ENCODE data around the gene RGN.

The RGN gene

DNA sequence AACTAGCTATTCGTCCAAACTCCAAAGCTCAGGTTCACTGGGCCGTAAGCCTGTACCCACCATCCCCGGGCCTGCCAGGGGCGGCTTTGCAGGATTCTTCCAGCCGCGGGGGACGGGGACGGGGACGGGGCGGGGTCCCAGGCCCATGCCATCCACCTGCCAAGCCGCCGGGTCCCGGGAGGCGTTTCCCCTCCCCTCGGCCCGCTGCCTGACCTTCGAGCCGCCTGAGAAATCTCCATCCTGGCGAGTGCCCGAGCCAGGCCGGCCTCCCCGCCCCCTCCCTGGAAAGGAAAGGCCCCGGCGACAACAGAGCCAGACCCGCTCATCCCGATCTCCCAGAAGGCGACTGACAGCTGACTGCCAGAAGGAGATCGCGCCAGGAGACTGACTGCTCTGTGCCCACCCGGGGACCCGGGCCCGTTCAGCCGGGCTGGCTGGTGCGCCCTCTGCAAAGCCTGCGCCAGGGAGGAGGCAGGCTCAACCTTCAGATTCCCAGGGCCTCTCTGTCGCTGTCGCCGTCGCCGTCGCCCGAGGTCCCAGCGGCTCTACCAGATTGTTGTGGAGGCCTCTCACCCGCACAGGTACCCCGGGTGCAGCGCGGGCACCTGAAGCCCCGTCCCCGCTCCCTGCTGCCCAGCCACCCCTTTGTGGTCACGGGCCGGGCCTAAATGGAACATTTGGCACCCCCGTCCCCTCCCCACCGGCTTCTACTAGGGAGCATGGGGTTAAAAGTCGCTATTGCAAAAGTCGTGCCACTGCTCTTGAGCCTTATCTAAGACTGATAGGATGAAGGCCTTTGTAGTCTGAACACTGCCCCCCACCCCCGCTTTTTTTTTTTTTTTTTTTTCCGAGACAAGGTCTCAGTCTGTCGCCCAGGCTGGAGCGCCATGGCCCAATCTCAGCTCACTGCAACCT lies at the start of gene RGN:
Gene RGN (plus strand): TSS at position 315 of the 915 bp plus-strand sequence. CDS start 2,702 bp downstream, outside the sequence.
- TF ChIP-seq GATA2 (IDR thresholded peaks at IDR 0.05; ENCODE audit: low read depth, low read length), result no peak
- no peak for TF ChIP-seq GATA3 (IDR thresholded peaks at IDR 0.05; ENCODE audit: low read depth, low read length)

- TF ChIP-seq GATA2 (IDR thresholded peaks at IDR 0.05; ENCODE audit: low read depth, low read length), result no peak
- TF ChIP-seq GATA3 (IDR thresholded peaks at IDR 0.05; ENCODE audit: low read depth, low read length), result no peak
Measured at GRCh38 chrX:47030339-47030738, 47.9 kb upstream of the RGN start.

DNA sequence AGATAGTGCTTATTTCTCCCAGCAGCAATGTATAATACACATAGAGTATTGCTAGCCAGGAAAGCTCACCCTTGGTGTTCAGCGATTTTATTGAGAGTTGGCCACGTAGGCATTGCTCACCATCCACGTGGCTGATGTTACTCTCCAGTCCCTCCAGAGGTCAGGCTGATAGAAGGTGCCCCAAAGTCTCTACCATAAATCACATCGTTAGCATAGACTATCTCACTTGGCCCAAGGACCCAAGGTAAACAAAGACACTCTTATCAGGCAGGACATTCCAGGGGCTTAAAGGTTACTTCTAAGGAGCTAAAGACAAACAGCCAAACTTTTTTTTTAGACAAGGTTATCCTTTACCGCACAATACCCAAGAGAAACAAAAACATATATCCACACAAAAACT lies 30.3 kb upstream of the RGN start:
- no peak for TF ChIP-seq GATA2 (IDR thresholded peaks at IDR 0.05; ENCODE audit: low read depth, low read length)
- TF ChIP-seq GATA3 (IDR thresholded peaks at IDR 0.05; ENCODE audit: low read depth, low read length), result no peak

DNA sequence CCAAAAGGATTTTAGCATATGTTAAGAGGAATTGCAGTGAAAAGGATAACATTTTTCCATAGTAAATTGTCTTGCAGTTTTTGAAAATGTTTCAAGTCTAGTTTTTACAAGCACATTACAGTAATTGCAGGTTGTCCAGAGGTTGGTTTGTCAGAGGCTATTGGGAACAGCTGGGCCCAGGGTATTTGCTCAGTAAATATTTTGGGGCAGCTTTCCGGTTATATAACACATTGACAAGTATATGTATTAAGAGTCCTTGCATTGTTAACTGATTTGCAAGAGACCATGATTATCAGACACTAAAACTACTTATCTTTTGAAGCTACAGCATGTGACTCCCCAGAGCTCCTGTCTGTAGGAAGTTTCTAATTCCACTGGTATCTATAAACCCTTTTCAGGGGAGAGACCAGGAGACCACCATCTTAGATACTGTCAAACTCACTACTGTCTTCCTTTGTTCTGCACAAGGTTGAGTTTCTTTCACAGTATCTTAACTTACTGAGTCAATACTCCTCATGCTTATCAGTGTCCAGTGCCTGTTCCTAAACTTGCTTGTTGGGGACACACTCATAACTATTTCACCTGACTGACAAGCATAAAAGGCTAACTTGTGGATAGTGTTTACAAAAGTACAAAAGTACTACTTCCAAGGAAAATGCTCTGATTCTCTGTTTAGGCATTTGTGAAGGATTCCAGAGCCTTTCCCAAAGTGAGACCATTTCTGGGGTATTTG lies 18.9 kb upstream of the RGN start:
- TF ChIP-seq GATA2 (IDR thresholded peaks at IDR 0.05; ENCODE audit: low read depth, low read length) (no peak), GATA3 (IDR thresholded peaks at IDR 0.05; ENCODE audit: low read depth, low read length) (no peak)

DNA sequence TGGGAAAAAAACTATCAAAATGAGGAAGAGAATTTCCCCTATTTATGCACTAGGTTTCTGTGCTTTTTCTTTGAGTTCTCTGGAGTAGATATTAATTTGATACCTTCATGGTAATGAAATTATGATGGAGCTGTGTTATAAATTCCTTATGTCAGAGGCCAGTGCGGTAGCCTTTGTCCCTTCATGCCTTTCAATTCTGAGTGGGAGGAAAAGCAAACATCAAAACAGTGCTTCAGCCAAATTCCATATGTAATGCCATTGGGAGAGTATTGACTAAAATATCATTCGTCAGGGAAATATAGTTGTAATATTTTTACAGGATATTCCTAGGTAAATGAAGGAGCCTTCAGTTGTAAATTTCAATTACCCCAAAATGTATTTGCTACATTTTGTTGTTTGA lies 17.5 kb upstream of the RGN start:
- TF ChIP-seq GATA2 (IDR thresholded peaks at IDR 0.05; ENCODE audit: low read depth, low read length) (no peak), GATA3 (IDR thresholded peaks at IDR 0.05; ENCODE audit: low read depth, low read length) (no peak)

DNA sequence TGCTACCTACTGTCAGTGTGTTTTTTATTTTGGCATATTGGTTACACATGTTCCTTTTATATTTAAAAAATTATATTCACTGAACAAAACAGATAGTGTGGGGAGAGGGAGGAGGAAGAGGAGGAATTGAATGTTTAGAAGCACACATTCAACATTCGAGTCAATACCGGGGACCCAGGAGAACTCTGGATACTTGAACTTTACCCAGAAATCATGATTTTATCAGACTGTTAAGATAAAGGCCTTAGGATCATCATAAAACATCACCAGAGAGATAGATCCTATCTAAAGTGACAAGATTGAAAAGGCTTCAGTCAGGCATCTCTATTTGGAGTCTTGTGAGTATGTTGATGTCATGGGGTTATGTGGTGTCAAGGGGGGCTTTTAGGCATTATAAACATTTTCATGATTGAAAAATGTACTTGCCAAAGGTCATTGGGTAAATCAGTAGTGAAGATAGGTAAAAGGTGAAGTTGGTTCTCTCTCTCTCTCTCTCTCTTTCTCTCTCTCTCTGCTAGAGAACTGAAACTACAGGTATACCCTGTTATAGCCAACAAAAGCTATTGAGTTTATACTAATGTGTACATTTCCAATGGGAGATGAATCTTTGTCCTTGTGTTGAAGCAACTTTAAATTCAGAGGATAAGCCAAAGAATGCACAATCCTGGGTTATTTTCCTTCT lies 16.9 kb upstream of the RGN start:
- TF ChIP-seq GATA2 (IDR thresholded peaks at IDR 0.05; ENCODE audit: low read depth, low read length) (no peak), GATA3 (IDR thresholded peaks at IDR 0.05; ENCODE audit: low read depth, low read length) (no peak)

DNA sequence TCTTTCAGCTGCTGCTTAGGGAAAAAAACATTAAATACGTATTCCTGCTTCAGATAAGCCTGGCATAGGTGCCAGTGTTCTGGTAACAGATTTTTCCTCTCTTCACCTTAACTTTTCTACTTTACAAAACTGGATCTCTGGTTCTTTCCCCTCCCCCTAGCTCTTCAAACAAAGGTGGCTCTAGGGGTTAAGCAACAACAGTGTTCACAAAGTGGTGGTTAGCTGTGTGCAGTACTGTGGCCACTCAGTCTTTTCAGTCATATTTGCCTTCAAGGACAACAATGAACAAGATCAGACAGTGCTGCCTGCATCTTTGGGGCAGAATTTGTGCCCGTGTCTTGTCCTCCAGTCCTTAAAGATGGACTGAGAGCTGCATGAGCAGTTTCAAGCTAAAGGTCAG lies 15.1 kb upstream of the RGN start:
- no peak for TF ChIP-seq GATA3 (IDR thresholded peaks at IDR 0.05; ENCODE audit: low read depth, low read length)
- no peak for TF ChIP-seq GATA2 (IDR thresholded peaks at IDR 0.05; ENCODE audit: low read depth, low read length)

DNA sequence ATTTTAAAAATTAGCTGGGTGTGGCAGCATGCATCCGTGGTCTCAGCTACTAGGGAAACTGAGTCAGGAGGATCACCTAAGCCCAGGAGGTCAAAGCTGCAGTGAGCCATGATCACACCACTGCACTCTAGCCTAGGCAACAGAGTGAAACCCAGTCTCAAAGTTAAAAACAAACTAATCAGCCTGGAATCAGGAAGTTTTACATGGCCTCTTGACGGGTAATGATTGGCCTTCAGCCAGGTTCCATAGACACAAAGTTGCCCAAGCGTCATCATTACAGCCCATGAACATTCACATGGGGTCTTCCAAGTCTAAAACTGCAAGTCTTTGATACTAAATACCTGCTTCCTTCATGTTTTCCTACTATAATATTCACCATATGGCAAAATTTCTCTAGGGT lies 10.0 kb upstream of the RGN start:
- no peak for TF ChIP-seq GATA2 (IDR thresholded peaks at IDR 0.05; ENCODE audit: low read depth, low read length)
- TF ChIP-seq GATA3 (IDR thresholded peaks at IDR 0.05; ENCODE audit: low read depth, low read length), result no peak

DNA sequence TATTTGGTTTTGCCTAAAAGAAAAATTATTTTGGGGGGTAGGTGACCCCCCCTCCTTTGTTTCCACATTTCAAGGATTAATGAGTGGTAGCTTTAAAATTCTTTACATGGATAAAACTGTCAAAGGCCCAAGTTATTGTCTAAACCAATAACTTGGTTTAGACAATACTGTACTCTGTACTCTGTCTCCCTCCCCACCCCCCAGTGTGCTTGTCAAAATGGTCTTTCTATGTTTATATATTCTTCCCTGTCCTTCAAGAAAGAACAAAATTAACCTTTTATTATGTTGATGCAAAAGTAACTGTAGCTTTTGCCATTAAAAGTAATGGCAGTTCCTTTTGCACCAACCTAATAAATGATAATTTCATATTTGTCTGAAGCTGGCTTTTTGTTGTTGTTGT lies 9.5 kb upstream of the RGN start:
- TF ChIP-seq GATA2 (IDR thresholded peaks at IDR 0.05; ENCODE audit: low read depth, low read length) (no peak), GATA3 (IDR thresholded peaks at IDR 0.05; ENCODE audit: low read depth, low read length) (no peak)

DNA sequence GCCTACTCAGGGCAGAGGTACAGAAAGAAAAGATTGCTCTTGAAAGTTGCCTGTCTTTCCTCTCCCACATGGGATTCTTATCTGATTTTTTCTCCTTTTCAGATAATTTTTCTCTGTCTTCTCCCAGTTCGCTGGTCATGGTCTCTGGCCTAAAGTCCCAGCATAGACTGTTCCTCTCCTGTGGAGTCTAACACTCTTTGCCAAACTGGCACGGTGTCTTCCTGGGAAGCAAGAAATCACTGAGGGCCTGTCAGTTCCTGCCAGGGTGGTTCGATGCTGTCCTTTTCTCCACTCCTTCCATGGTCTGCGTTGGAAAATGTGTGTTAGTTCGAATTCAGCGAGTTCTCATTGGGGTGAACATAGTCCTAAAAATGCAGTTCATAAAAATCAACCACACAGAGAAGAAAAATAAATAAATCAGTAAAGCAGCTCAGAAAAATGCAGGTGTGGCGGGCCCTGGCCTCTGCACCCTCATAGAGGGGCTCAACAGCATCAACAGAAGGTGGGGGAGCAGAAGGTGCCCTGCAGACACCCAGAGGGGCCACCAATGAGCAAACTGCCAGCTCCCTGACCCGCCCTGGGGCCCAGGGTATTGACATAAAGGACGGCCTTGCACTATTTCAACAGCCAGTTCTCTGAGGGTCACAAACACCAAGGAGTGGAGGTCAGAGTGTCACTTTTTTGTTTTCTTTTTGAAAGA lies 2.1 kb downstream of the RGN start:
- TF ChIP-seq GATA2 (IDR thresholded peaks at IDR 0.05; ENCODE audit: low read depth, low read length), result no peak
- TF ChIP-seq GATA3 (IDR thresholded peaks at IDR 0.05; ENCODE audit: low read depth, low read length), result no peak

DNA sequence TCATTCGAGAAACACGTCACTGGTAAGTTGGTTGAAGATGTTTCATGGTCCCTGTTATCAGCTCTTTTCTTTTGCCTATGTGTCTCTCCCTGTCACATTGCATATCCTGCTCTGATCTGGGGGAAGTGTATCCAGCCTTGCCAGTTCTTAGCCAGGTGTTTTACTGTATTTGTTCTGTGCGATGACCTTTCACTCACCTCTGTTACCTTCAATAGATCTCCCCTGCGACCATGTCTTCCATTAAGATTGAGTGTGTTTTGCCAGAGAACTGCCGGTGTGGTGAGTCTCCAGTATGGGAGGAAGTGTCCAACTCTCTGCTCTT lies 2.6 kb downstream of the RGN start:
- TF ChIP-seq GATA2 (IDR thresholded peaks at IDR 0.05; ENCODE audit: low read depth, low read length) (no peak), GATA3 (IDR thresholded peaks at IDR 0.05; ENCODE audit: low read depth, low read length) (no peak)

DNA sequence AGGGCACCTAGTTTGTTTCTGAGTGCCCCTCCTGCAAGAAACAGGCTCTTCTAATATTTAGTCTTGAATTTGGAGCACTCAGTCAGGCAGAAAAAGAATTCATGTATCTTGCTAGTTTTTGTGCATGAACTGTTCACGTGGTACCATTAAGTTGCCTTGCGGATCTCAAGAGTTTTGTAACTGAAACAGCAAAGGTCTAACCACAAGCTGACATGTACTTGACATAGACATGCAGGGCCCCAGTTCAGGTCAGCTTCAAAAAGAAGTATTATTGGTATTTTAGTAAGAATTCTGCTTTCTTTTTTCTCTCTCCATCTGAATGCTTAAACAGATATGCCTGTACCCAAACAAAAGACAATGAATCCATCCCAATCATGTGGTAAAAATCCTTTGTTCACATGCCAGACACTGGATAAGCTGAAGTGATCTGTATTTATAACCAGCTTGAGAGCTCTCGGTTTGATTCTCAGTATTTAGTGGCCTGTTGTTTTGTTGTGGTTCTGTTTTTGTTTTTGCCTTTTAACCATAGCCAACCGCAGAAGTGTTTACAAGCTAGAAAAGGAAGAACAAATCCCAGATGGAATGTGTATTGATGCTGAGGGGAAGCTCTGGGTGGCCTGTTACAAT lies 13.0 kb downstream of the RGN start:
- TF ChIP-seq GATA2 (IDR thresholded peaks at IDR 0.05; ENCODE audit: low read depth, low read length) (no peak), GATA3 (IDR thresholded peaks at IDR 0.05; ENCODE audit: low read depth, low read length) (no peak)

DNA sequence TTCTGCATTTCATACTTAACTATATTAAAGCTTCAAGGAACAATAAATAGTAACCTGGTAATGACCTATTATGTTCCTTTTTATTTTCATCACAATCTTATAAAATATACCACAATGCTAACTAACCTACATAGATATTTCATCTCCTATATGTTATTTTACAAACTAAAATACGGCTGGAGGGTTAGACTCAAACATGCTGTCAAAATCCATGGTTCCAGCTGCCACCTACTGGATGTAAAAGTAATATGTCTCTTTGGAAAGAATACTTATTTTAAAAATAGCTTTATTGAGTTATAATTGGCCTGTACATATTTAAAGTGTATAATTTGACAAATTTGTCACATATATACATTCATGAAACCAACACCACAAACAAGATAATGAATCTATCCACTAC lies 15.0 kb downstream of the RGN start:
- no peak for TF ChIP-seq GATA3 (IDR thresholded peaks at IDR 0.05; ENCODE audit: low read depth, low read length)
- TF ChIP-seq GATA2 (IDR thresholded peaks at IDR 0.05; ENCODE audit: low read depth, low read length), result no peak
